NCI-H446 treated with DMSO at 0.1 percent for 48 hours (cell line): Measurements from ENCODE around the gene MCM5.
"Not testable (repeated sequence)": the region's sequence is repeated elsewhere in the genome, so short reads cannot be mapped to it uniquely, and the experiment has no call there.

ENCODE experiments used
- DNase-seq: peaks from one replicate; lab custom pipeline; 2025; lab: John Stamatoyannopoulos, UW

The MCM5 gene

GRCh38 chr22:35379146-35379993, 20.6 kb upstream of the MCM5 start:
- no peak for DNase-seq

- DNase-seq: no peak
Observed at GRCh38 chr22:35380013-35380412, 19.9 kb upstream of the MCM5 start.

GRCh38 chr22:35380537-35381423, 19.2 kb upstream of the MCM5 start, which contains the start of gene HMOX1:
Gene HMOX1 (plus strand): TSS chr22:35381096. CDS start chr22:35381174, 78 bp downstream.
- no peak for DNase-seq

GRCh38 chr22:35381424-35382009, 18.4 kb upstream of the MCM5 start:
- DNase-seq: no peak

- no peak for DNase-seq
Observed at GRCh38 chr22:35383679-35384071, 16.3 kb upstream of the MCM5 start.

GRCh38 chr22:35384527-35384926, 15.4 kb upstream of the MCM5 start:
- no peak for DNase-seq

- DNase-seq: no peak
Observed at GRCh38 chr22:35384975-35385588, 14.9 kb upstream of the MCM5 start.

- DNase-seq: no peak
Observed at GRCh38 chr22:35386670-35387288, 13.2 kb upstream of the MCM5 start.

- DNase-seq: no peak
Observed at GRCh38 chr22:35390933-35391332, 9.0 kb upstream of the MCM5 start.

GRCh38 chr22:35392357-35392756, 7.6 kb upstream of the MCM5 start:
- no peak for DNase-seq

GRCh38 chr22:35393116-35394010, 6.6 kb upstream of the MCM5 start:
- no peak for DNase-seq

GRCh38 chr22:35394011-35394312, 6.0 kb upstream of the MCM5 start:
- DNase-seq: no peak

- DNase-seq: no peak
Observed at GRCh38 chr22:35394810-35395563, 5.0 kb upstream of the MCM5 start.

- DNase-seq: not testable (repeated sequence)
Observed at GRCh38 chr22:35396622-35397021, 3.3 kb upstream of the MCM5 start.

- no peak for DNase-seq
Observed at GRCh38 chr22:35397095-35397904, 2.6 kb upstream of the MCM5 start.

- no peak for DNase-seq
Observed at GRCh38 chr22:35398591-35398973, 1.4 kb upstream of the MCM5 start.

- no peak for DNase-seq
Observed at GRCh38 chr22:35399114-35399677, 744 bp upstream of the MCM5 start.

- DNase-seq: no peak
Observed at GRCh38 chr22:35400501-35400790, 506 bp downstream of the MCM5 start.

- no peak for DNase-seq
Observed at GRCh38 chr22:35401863-35402262, 1.9 kb downstream of the MCM5 start.
